Effector memory CD4-positive, alpha-beta T cell (primary cell): Measurements from ENCODE around the gene NT5DC1.
"Not testable (repeated sequence)": the region's sequence is repeated elsewhere in the genome, so short reads cannot be mapped to it uniquely, and the experiment has no call there.

ENCODE experiments used
- DNase-seq, 3 donors: peaks; one replicate each; pipeline ENCODE4 v3.0.0-alpha.2; 2020
- H3K27ac ChIP-seq: 2 replicates; pipeline ENCODE4 v1.7.0; 2013; ENCODE audit warnings: mild to moderate bottlenecking, low read length, moderate library complexity; ENCODE audit not compliant: insufficient read depth, poor library complexity, severe bottlenecking
- H3K27me3 ChIP-seq: replicated peaks from 2 replicates; pipeline ENCODE4 v1.7.0; 2013; ENCODE audit warnings: mild to moderate bottlenecking, low read length; ENCODE audit not compliant: insufficient read depth, control insufficient read depth, poor library complexity, severe bottlenecking
- H3K36me3 ChIP-seq: 2 replicates; pipeline ENCODE4 v1.7.0; 2013; ENCODE audit warnings: mild to moderate bottlenecking, low read length, moderate library complexity; ENCODE audit not compliant: control insufficient read depth, insufficient read depth
- H3K4me1 ChIP-seq: 2 replicates; pipeline ENCODE4 v1.7.0; 2013; ENCODE audit warnings: low read length, mild to moderate bottlenecking; ENCODE audit not compliant: control insufficient read depth, insufficient read depth, poor library complexity, severe bottlenecking
- H3K4me3 ChIP-seq: 2 replicates; pipeline ENCODE4 v1.7.0; 2013; ENCODE audit warnings: low read length, low read depth, mild to moderate bottlenecking; ENCODE audit not compliant: insufficient read depth, poor library complexity, severe bottlenecking
- H3K9me3 ChIP-seq: 2 replicates; pipeline ENCODE4 v1.7.0; 2013; ENCODE audit warnings: mild to moderate bottlenecking, low read length, moderate library complexity; ENCODE audit not compliant: control insufficient read depth

NT5DC1 gene

GRCh38 chr6:116280933-116281316 lies 180.3 kb downstream of the NT5DC1 start:
- Histone ChIP-seq H3K36me3 (peaks cover 7% of the 10 kb centered on the region), H3K9me3 (no peaks in the 10 kb centered on the region), H3K27me3 (no peaks in the 10 kb centered on the region), H3K27ac (peak overlapping the region; percentile 99), H3K4me3 (peak overlapping the region; percentile 90), H3K4me1 (peaks cover 29% of the 10 kb centered on the region)
- DNase-seq = no peak

DNA sequence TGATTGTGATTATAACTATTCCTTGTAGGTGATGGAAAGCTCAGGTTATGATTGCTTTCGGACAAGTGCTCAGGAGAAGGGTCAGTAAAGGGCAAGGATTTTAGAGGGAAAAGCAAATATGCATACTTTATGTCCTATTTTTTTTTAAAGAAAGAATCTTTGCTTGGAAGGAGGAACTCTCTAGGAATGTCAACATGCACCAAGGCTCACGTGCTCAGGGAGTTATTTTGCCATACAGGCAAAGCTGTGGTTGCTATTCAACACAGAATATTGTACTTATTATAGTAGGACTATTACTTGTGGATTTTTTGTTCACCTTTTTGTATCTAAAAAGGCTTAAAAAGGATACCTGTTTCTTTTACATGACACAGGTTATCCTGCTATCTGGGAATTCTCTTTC lies 182.0 kb downstream of the NT5DC1 start:
- peaks cover 21% of the 10 kb centered on the region for H3K4me1 ChIP-seq
- H3K27ac ChIP-seq = no peak overlapping the region
- H3K4me3 ChIP-seq = no peak overlapping the region
- no peaks in the 10 kb centered on the region for H3K9me3 ChIP-seq
- H3K27me3 ChIP-seq = no peaks in the 10 kb centered on the region
- DNase-seq = no peak
- H3K36me3 ChIP-seq = peaks cover 5% of the 10 kb centered on the region

DNA sequence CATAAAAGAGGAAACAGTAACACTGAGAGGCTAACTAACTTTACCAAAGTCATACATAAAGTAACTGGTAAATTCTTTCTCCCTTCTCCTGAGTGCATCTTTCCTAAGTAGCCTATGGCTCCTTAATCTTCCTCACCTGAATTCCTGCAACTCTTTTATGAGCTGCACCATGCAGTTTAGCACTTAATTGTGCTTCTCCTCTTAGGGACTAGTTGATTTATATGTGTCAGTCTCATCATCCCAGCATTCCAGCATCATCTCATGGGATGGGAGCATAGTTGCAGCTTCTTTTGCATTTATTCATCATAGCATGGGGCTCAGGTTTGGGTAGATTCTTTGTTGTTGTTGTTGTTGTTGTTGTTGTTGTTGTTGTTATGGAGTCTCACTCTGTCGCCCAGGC lies 182.5 kb downstream of the NT5DC1 start:
- peaks cover 16% of the 10 kb centered on the region for H3K4me1 ChIP-seq
- no peak overlapping the region for H3K27ac ChIP-seq
- H3K4me3 ChIP-seq = no peak overlapping the region
- no peak for DNase-seq
- H3K9me3 ChIP-seq = no peaks in the 10 kb centered on the region
- H3K36me3 ChIP-seq = peaks cover 2% of the 10 kb centered on the region
- H3K27me3 ChIP-seq = no peaks in the 10 kb centered on the region

DNA sequence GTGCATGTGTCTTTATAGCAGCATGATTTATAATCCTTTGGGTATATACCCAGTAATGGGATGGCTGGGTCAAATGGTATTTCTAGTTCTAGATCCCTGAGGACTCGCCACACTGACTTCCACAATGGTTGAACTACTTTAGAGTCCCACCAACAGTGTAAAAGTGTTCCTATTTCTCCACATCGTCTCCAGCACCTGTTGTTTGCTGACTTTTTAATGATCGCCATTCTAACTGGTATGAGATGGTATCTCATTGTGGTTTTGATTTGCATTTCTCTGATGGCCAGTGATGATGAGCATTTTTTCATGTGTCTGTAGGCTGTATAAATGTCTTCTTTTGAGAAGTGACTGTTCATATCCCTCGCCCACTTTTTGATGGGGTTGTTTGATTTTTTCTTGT lies 184.3 kb downstream of the NT5DC1 start:
- not testable (repeated sequence) for H3K27ac ChIP-seq, H3K36me3 ChIP-seq, DNase-seq

GRCh38 chr6:116286773-116287358 lies 186.2 kb downstream of the NT5DC1 start:
- no peaks in the 10 kb centered on the region for H3K27me3 ChIP-seq
- no peak overlapping the region for H3K27ac ChIP-seq
- H3K4me1 ChIP-seq = no peaks in the 10 kb centered on the region
- H3K4me3 ChIP-seq = no peak overlapping the region
- no peaks in the 10 kb centered on the region for H3K36me3 ChIP-seq
- H3K9me3 ChIP-seq = no peaks in the 10 kb centered on the region
- DNase-seq = no peak

More for the DNA sequence above, 184.3 kb downstream of the NT5DC1 start:
- H3K9me3 ChIP-seq, H3K4me1 ChIP-seq, H3K27me3 ChIP-seq, H3K4me3 ChIP-seq: not testable (repeated sequence)

DNA sequence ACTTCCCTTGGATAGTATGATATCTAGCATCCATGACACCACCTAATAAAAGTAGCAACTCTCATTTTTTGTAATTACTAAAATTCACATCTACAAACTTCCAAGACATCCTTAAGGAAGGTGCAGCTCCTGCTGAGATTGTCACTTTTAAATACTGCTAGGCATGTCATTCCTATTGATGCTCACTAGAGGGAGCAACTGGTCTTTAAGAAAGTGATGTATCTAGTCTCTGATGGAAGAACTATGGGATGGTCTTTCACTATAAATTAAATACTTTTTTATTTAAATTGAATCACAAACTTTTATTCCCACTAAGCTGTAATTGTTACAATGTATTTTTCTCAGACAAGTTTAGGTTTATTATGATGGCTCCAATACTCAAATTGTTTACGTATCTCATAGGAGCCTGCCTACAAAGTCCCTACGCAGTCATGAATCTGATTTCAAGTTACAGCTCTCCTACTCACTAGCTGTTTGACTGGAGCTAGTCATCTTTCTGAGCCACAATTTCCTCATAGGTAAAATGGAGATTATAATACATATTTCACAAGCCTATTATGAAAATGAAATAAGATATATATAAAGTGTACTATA lies 187.1 kb downstream of the NT5DC1 start:
- Histone ChIP-seq H3K4me1 (no peaks in the 10 kb centered on the region), H3K36me3 (no peaks in the 10 kb centered on the region), H3K27me3 (no peaks in the 10 kb centered on the region), H3K9me3 (no peaks in the 10 kb centered on the region), H3K4me3 (no peak overlapping the region), H3K27ac (no peak overlapping the region)
- no peak for DNase-seq

DNA sequence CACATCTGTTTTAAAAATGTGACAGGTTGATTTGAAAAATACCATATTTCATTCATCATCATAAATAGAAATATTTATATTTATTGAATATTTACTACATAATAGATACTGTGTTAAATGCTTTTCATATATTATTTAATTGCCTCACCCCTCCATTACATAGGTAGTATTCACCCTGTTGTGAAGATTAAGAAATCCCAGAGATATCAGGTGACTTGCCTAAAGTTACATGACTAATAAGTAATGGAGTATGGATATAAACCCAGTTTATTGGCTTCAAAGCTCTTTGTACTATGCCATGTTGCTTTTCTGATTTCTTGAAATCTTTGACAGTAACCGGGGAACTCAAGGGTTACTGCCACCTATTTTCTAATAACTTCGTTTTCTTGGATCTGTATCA lies 189.2 kb downstream of the NT5DC1 start:
- no peak overlapping the region for H3K4me3 ChIP-seq
- no peak for DNase-seq
- H3K27ac ChIP-seq = no peak overlapping the region
- no peaks in the 10 kb centered on the region for H3K27me3 ChIP-seq
- no peaks in the 10 kb centered on the region for H3K36me3 ChIP-seq
- H3K9me3 ChIP-seq = no peaks in the 10 kb centered on the region
- H3K4me1 ChIP-seq = no peaks in the 10 kb centered on the region

- no peak overlapping the region for H3K4me3 ChIP-seq
- DNase-seq = no peak
- no peaks in the 10 kb centered on the region for H3K4me1 ChIP-seq
- no peaks in the 10 kb centered on the region for H3K36me3 ChIP-seq
- no peak overlapping the region for H3K27ac ChIP-seq
- H3K27me3 ChIP-seq = no peaks in the 10 kb centered on the region
- H3K9me3 ChIP-seq = no peaks in the 10 kb centered on the region
Observed at GRCh38 chr6:116290799-116291198, 190.1 kb downstream of the NT5DC1 start.

GRCh38 chr6:116291701-116292396 lies 191.2 kb downstream of the NT5DC1 start:
- Histone ChIP-seq H3K9me3 (no peaks in the 10 kb centered on the region), H3K4me3 (no peak overlapping the region), H3K36me3 (no peaks in the 10 kb centered on the region), H3K27ac (no peak overlapping the region), H3K27me3 (no peaks in the 10 kb centered on the region), H3K4me1 (no peaks in the 10 kb centered on the region)
- no peak for DNase-seq

- no peaks in the 10 kb centered on the region for H3K27me3 ChIP-seq
- DNase-seq = no peak
- no peaks in the 10 kb centered on the region for H3K9me3 ChIP-seq
- no peaks in the 10 kb centered on the region for H3K36me3 ChIP-seq
- no peaks in the 10 kb centered on the region for H3K4me1 ChIP-seq
- no peak overlapping the region for H3K4me3 ChIP-seq
- H3K27ac ChIP-seq = no peak overlapping the region
Observed at GRCh38 chr6:116292553-116292952, 191.9 kb downstream of the NT5DC1 start.
